ENCODE measurements around the gene TTBK2. TPM values are rescaled to one million over a fixed set of nuclear protein-coding genes. Genes with fewer than 3 reads are reported as not detected.

TTBK2 gene
- total RNA-seq, 1 experiment from 2014 or later = 18.6 TPM

GRCh38 chr15:42724276-42724675, 196.3 kb downstream of the TTBK2 start (continued):
- TF ChIP-seq ERG (CRISPR knock-in tag; IDR thresholded peaks at IDR 0.05) (no peak), GTF2I (CRISPR knock-in tag; conservative IDR thresholded peaks at IDR 0.05) (no peak), JAZF1 (CRISPR knock-in tag; IDR thresholded peaks at IDR 0.05) (no peak), MYBL2 (CRISPR knock-in tag; IDR thresholded peaks at IDR 0.05) (no peak), NFATC4 (CRISPR knock-in tag; IDR thresholded peaks at IDR 0.05) (no peak), ZNF263 (CRISPR knock-in tag; IDR thresholded peaks at IDR 0.05; ENCODE audit: low read depth) (no peak), E2F1 (CRISPR knock-in tag; IDR thresholded peaks at IDR 0.05) (no peak)

- no peak overlapping the region for H3K27ac Mint-ChIP-seq
- no peak for DNase-seq (ENCODE audit: low spot score)
- CTCF ChIA-PET = interaction anchor here (0.6 to 1.5 kb wide), 7 partner anchors 8 to 203 kb away, joined by 3 to 7 read pairs (median 4); no protein-coding TSS in a partner anchor
These were observed 197.5 kb downstream of the TTBK2 start for GRCh38 chr15:42723068-42723467.

GRCh38 chr15:42721916-42722315, 198.7 kb downstream of the TTBK2 start:
- Mint-ChIP-seq H3K4me3 (no peak overlapping the region), H3K9me3 (no peaks in the 10 kb centered on the region), H3K4me1 (no peaks in the 10 kb centered on the region), H3K27me3 (ENCODE audit: low read depth) (no peaks in the 10 kb centered on the region), H3K27ac (no peak overlapping the region), H3K36me3 (peaks cover 20% of the 10 kb centered on the region)
- no peak for TF ChIP-seq JAZF1 (CRISPR knock-in tag; IDR thresholded peaks at IDR 0.05)
- no peak for TF ChIP-seq ZNF396 (CRISPR knock-in tag; IDR thresholded peaks at IDR 0.05; ENCODE audit: borderline replicate concordance)
- no peak for TF ChIP-seq E2F5 (CRISPR knock-in tag; IDR thresholded peaks at IDR 0.05)
- no peak for TF ChIP-seq ATF6 (CRISPR knock-in tag; IDR thresholded peaks at IDR 0.05)
- TF ChIP-seq TCF7 (CRISPR knock-in tag; IDR thresholded peaks at IDR 0.05; ENCODE audit: low read depth) = no peak
- no peak for TF ChIP-seq ZNF263 (CRISPR knock-in tag; IDR thresholded peaks at IDR 0.05; ENCODE audit: low read depth)
- TF ChIP-seq USF1 (CRISPR knock-in tag; IDR thresholded peaks at IDR 0.05) = no peak
- ATAC-seq (no peak), DNase-seq (ENCODE audit: low spot score) (no peak)
- ChIA-PET CTCF (interaction anchor here (1.5 kb wide), 2 partner anchors 12 to 14 kb away, joined by 3 to 7 read pairs; no protein-coding TSS in a partner anchor), POLR2A (no interaction called here)

More at GRCh38 chr15:42723068-42723467, 197.5 kb downstream of the TTBK2 start:
- TF ChIP-seq JAZF1 (CRISPR knock-in tag; IDR thresholded peaks at IDR 0.05) (no peak), ZNF423 (CRISPR knock-in tag; IDR thresholded peaks at IDR 0.05) (no peak), IRF2 (CRISPR knock-in tag; IDR thresholded peaks at IDR 0.05; ENCODE audit: borderline replicate concordance, low read depth) (no peak), ETV6 (CRISPR knock-in tag; IDR thresholded peaks at IDR 0.05) (no peak), GRHL2 (CRISPR knock-in tag; IDR thresholded peaks at IDR 0.05; ENCODE audit: insufficient replicate concordance, severe bottlenecking) (no peak), HMGXB4 (CRISPR knock-in tag; IDR thresholded peaks at IDR 0.05) (no peak), GABPB1 (CRISPR knock-in tag; IDR thresholded peaks at IDR 0.05) (no peak), NFATC4 (CRISPR knock-in tag; IDR thresholded peaks at IDR 0.05) (no peak), KAT7 (CRISPR knock-in tag; IDR thresholded peaks at IDR 0.05; ENCODE audit: borderline replicate concordance) (no peak), E2F5 (CRISPR knock-in tag; IDR thresholded peaks at IDR 0.05) (no peak)
- ATAC-seq = no peak
- Mint-ChIP-seq H3K9me3 (no peaks in the 10 kb centered on the region), H3K4me3 (no peak overlapping the region), H3K4me1 (no peaks in the 10 kb centered on the region), H3K36me3 (peaks cover 24% of the 10 kb centered on the region), H3K27me3 (ENCODE audit: low read depth) (no peaks in the 10 kb centered on the region)
- POLR2A ChIA-PET = no interaction called here

Measured in WTC11 (cell line).